ENCODE measurements around the gene NPPC.

DNA sequence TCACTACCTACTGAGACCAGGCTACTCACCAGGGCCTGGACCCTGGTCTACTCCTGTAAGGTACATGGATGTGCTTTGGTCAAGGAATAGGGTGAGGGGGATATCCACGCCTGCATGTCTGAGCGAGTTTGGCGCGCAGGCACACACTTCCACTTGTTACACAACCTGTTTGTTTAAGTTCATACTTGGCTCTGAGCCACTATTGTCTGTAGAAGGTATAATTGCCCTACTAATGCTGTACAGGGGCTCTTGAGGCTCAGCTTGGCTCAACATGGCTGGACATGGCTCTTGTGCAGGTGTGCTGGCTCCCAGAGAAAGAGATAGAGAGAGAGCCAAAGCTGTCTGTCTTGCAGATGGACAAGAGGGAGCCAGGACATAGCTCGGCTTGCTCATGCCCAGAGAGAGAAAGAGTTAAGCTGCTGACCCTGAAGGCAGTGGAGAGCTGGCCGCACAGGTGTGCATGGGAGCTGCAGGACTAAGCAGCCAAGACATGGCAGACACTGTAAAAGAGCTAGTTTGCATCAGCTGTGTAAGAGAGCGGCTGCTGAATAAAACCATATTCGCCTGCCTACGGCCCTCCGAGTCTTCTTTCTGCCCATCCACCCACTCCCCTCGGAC lies 35.2 kb downstream of the NPPC start:
- no peak for TF ChIP-seq EZH2 (IDR thresholded peaks at IDR 0.05; ENCODE audit: insufficient read depth, poor library complexity, severe bottlenecking)
- TF ChIP-seq EZH2phosphoT487 (IDR thresholded peaks at IDR 0.05; ENCODE audit: insufficient read depth, low read depth) = no peak

All from GM23248 (cell line).